Amniotic epithelial cell (primary cell): ENCODE results near the gene RASA4.
"Not testable (repeated sequence)": the region's sequence is repeated elsewhere in the genome, so short reads cannot be mapped to it uniquely, and the experiment has no call there.

ENCODE experiments used
- DNase-seq: peaks from one replicate; pipeline ENCODE4 v3.0.0-alpha.2; 2010; ENCODE audit warnings: low read depth

Gene RASA4

GRCh38 chr7:102543596-102543995, 73.0 kb downstream of the RASA4 start, which contains the start of gene UPK3BL2:
Gene UPK3BL2 (minus strand): TSS chr7:102543696. CDS start chr7:102543636, 60 bp downstream.
- not testable (repeated sequence) for DNase-seq

- DNase-seq, result not testable (repeated sequence)
Observed at GRCh38 chr7:102542771-102543170, 73.8 kb downstream of the RASA4 start.

- not testable (repeated sequence) for DNase-seq
Observed at GRCh38 chr7:102542083-102542482, 74.5 kb downstream of the RASA4 start.

- DNase-seq, result not testable (repeated sequence)
Observed at GRCh38 chr7:102540604-102541003, 76.0 kb downstream of the RASA4 start.

GRCh38 chr7:102535062-102535615, 81.4 kb downstream of the RASA4 start:
- not testable (repeated sequence) for DNase-seq

GRCh38 chr7:102532127-102532526, 84.4 kb downstream of the RASA4 start:
- DNase-seq, result not testable (repeated sequence)

- not testable (repeated sequence) for DNase-seq
Observed at GRCh38 chr7:102531583-102531982, 85.0 kb downstream of the RASA4 start.

GRCh38 chr7:102527822-102528793, 88.4 kb downstream of the RASA4 start:
- DNase-seq, result not testable (repeated sequence)

GRCh38 chr7:102527182-102527581, 89.4 kb downstream of the RASA4 start:
- not testable (repeated sequence) for DNase-seq

GRCh38 chr7:102524803-102525202, 91.8 kb downstream of the RASA4 start:
- not testable (repeated sequence) for DNase-seq
